HPDE6-E6E7 (cell line): ENCODE results near the gene LHB.

Experiments used
- DNase-seq: peaks from one replicate; pipeline ENCODE4 v3.0.0; 2011; ENCODE audit warnings: missing footprints; ENCODE audit errors: extremely low spot score

Gene LHB

DNA sequence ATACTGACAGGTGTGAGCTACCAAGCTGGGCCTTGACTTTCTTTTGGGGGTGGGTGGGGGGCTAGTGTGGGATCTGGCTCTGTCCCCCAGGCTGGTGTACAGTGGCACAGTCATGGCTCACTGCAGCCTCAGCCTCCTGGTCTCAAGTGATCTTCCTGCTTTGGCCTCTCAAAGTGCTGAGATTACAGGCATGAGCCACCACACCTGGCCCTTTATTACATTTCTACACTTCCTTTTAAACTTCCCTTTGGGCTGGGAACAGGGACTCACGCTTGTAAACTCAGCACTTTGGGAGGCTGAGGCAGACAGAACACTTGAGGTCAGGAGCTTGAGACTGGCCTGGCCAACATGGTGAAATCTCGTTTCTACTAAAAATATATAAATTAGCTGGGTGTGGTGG is 39.8 kb downstream of the LHB start:
- DNase-seq = no peak

DNA sequence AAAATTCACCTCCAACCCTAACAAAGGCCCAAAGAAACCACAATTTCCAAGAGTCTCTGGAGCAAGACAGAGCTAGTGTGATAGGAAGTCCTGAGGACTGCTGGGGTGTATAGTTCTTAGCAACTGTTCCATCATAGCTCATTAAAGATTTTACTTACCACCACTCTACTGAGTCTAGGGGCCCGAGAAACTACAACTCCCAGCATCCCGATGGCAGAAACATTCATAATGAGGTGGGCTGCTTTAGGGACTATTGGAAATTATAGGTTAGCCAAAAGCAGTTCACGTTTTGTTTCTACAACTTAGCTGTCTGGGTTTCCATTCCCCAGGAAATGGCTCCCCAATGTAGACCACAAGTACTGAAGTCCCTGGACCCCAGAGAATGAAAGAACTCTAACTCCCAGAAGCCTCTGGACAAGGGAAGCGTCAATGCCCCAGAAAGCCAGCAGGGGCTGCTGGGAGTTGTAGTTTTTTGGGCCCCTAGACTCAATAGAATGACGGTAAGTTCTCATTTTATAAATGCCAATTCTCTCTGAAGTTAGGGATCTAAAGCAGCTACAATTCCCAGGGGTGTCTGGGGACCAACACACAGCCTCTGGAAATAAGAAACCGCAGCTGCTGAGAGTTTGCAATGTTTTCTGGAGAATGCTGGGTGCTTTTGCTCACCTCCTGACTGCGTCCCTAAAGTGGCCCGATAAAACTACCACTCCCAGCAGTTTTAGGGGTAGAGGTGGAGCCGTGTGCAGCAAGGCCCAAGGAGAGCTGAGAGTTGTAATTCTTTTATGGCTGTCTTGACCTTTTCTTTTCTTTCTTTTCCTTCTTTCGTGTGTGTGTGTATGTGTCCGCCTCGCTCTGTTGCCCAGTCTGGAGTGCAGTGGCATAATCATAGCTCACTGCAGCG is 40.7 kb downstream of the LHB start:
- DNase-seq = no peak

DNA sequence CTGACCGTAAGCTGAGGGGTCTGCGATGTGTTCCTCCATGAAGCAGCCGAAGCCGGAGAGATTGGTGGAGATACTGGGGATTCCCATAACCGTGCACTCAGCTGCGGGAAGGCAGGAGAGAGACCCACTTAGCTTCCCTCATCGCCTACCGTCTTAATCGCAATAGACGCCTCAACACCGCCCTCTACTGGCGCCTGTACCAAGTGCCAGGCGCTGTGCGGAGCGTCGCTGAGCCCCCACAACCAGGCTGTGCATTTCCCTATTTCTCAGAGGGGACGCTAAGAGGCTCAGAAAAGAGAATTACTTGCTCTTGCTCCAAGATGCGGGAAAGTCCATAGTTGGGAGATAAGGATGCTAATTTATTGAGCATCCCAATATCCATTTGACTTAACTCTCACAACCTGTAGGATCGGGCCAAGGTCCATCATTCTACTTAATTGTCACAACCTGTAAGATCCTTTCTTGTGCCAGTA is 45.9 kb downstream of the LHB start:
- no peak for DNase-seq

DNA sequence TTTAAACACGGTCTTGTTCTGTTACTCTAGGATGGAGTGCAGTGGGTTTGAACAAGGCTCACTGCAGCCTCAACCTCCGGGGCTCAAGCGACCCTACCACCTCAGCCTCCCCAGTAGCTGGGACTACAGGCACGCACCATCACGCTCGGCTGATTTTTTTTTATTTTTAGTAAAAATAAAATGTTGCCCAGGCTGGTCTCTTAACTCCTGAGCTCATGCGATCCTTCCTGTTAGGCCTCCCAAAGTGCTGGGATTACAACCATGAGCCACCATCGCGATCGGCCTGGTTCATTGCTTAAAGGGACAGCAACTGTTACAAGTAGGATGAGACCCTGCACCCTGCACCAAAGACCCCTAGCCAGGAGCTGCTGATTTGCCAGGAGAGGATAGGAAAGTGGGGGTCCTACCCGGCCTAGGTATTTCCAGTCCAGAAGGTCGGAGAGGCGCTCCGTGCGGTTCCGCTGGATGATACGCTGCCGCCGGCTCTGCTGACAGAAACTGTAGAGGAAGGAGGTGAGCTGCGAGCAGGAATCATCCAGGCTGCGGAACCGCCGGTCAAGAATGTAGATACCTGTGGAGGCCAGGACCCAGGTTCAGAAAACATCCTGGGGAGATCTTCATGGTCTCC is 46.6 kb downstream of the LHB start:
- no peak for DNase-seq

DNA sequence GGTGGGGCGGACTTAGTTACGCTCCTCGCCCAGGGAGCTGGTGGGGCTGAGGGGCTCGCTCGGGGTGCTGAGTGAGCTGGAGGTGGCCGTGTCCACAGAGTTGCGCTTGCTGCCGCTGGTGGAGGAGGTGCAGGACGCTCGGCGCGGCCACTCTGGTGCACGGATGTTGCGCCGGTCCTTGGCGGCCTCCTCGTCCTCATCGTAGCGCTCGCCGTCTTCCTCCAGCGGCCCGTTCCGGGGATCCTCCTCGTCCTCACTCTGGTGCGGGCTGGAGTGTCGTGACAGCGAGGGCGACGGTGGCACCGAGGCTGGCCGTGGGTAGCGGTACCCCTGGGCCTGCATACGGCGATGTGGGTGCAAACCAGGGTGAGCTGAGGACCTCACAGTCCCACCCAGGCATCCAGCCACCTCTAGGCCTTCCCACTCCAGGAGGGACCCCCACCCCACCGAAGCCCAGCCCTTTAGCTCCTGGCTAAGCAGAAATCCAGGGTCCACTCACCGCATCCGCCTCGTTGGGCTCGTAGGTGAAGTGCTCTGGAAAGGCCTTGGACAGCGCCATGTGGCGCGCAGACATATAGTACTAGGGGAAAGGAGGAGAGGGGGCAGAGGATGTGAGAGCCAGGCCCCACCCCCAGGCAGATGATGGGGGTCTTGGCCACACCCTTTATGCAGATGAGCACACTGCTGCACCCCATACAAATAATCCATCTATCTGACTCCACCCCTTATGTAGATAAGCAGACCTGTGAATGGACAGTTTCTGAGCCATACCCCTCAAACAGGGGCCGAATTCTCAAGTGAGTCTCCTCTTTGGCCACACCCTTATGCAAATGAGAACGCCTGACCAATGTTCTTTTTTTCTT is 47.4 kb downstream of the LHB start:
- DNase-seq = no peak

DNA sequence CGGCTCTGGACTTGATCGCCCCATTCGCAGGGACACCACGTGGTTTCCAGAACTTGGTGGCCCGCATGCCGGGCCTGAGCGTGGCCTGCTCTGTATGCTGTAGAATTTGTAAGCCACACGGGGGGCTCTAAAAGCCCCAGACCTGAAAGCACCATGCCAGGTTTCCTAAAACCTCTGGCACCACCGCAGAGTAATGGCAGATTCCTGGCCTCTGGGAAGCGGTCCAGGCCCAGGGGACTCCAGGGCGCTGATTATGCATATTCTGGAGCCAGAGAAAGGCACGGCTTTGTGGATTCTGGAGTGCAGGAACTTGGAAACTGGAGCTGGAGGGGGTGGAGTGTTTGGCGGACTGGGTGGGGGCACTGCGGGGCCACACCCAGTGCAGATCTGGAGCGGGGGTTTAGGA is 48.1 kb downstream of the LHB start:
- no peak for DNase-seq

DNA sequence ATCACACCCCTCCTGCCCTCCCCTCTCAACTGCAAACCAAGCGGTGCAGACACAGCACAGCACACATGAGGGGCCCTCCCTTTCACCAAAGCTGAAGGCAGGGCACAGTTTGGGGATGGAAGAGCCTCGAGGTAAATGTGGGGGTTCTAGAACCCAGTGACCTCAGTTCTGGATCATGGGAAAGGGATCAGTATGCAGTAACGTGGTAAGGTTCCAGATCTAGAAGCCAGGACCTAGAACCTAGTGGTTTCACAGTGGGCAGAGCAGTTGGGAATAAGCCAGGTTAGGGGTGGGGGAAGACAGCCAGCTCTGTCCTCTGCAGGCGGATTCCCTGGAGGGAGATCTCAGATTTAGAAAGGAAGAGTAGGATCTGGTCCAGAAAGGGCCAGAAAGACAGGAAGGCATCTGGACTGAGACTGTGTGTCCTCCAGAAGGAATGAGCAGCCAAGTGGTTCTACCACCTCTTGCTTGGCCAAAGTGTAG is 48.7 kb downstream of the LHB start:
- DNase-seq = no peak

DNA sequence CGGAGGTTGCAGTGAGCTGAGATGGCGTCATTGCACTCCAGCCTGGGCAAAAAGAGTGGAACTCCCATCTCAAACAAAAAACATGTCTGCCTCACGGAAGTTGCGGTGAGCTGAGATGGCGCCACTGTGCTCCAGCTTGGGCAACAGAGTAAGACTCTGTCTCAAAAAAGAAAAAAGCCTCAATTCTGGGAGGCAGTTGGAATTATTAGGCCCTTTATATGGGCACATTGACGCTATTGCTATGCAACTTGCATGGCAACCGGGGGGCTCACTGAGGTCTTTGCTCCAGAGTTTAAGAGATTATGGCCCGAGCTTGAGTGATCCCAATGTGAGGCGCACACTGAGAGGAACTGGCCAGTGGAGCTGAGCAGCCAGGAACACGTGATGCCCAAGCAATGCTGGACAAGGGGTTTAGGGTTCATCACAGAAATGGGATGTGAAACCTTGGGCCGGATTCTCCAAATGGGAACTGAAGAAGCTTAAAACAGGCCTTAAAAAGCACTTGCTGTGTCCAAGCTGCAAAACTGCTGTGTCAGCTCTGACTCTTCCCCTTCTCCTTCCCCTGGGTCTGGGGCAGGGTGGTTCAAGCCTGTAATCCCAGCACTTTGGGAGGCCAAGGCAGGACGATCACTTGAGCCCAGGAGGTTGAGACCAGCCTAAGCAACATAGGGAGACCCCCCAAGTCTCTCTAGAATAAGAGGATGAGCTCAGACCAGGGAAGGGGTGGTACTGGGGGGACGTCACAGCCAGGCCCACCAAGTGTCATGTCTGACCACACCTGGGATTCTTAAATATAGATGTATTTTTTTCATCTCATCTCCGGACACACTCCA is 49.3 kb downstream of the LHB start:
- no peak for DNase-seq

DNA sequence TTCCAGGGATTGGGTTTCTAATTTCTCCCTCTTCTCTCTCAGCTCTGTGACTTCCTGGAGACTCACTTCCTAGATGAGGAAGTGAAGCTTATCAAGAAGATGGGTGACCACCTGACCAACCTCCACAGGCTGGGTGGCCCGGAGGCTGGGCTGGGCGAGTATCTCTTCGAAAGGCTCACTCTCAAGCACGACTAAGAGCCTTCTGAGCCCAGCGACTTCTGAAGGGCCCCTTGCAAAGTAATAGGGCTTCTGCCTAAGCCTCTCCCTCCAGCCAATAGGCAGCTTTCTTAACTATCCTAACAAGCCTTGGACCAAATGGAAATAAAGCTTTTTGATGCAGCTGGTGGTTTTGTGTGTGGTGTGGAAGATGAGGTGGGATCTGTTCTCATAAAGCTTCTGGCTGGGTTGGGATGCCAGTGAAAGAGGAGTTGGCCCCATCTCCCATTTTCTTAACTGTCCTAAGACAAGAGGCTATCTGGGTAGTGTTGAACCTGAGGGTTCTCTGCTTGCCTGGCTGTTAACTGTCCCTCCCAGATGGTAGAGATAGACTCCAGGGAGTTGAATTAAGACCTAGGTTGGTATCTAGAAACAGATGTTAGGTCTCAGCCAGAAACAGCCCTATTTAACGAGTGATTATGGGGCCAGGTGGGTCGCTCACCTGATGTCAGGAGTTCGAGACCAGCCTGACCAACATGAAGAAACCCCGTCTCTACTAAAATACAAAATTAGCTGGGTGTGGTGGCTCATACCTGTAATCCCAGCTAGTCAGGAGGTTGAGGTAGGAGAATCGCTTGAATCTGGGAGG is 50.1 kb downstream of the LHB start:
- no peak for DNase-seq
